GM23338 (cell line): ENCODE measurements around the gene NEUROG3. TPM values are rescaled to one million over a fixed set of nuclear protein-coding genes. Genes with fewer than 3 reads are reported as not detected.
A peak's percentile ranks its signal among the peaks of the same experiment; 100 is the strongest.

Experiments
- ATAC-seq: fragments of 200-7000 bp; cut with Tn5 transposase; 3 replicates; pipeline ENCODE4 v1.9.1; 2020
- DNase-seq: peaks from one replicate; pipeline ENCODE4 v3.0.0-alpha.2; 2015; ENCODE audit warnings: low spot score
- H2AFZ ChIP-seq: fragments of 200-600 bp; sonication (generic); 2 replicates; pipeline ENCODE4 v1.8.0; 2016; ENCODE audit warnings: antibody characterized with exemption, mild to moderate bottlenecking, moderate library complexity
- H3F3A ChIP-seq: fragments of 200-600 bp; sonication (generic); replicated peaks from 2 replicates; pipeline ENCODE4 v1.8.0; 2017; ENCODE audit warnings: antibody characterized with exemption, mixed run types, low read depth
- H3K27ac ChIP-seq: fragments of 200-600 bp; sonication (generic); 2 replicates; pipeline ENCODE4 v1.6.1; 2016; ENCODE audit warnings: low read depth
- H3K27me3 ChIP-seq: fragments of 200-600 bp; sonication (generic); 2 replicates; pipeline ENCODE4 v1.8.0; 2016; ENCODE audit warnings: mild to moderate bottlenecking, mixed run types, moderate library complexity; ENCODE audit not compliant: insufficient read depth
- H3K36me3 ChIP-seq: fragments of 200-600 bp; sonication (generic); 2 replicates; pipeline ENCODE4 v1.8.0; 2016; ENCODE audit warnings: mild to moderate bottlenecking; ENCODE audit not compliant: insufficient read depth
- H3K4me1 ChIP-seq: fragments of 200-600 bp; sonication (generic); 2 replicates; pipeline ENCODE4 v1.8.0; 2016; ENCODE audit warnings: mild to moderate bottlenecking, moderate library complexity; ENCODE audit not compliant: insufficient read depth
- H3K4me2 ChIP-seq: fragments of 200-600 bp; sonication (generic); 2 replicates; pipeline ENCODE4 v1.7.1; 2017; ENCODE audit warnings: mixed run types
- H3K4me3 ChIP-seq: fragments of 200-600 bp; sonication (generic); 2 replicates; pipeline ENCODE4 v1.6.1; 2016; ENCODE audit warnings: mixed run types
- H3K79me2 ChIP-seq: fragments of 200-600 bp; sonication (generic); replicated peaks from 2 replicates; pipeline ENCODE4 v1.8.0; 2017; ENCODE audit warnings: mild to moderate bottlenecking; ENCODE audit not compliant: insufficient read depth
- H3K9me2 ChIP-seq: fragments of 200-600 bp; sonication (generic); 2 replicates; pipeline ENCODE4 v1.8.0; 2017; ENCODE audit not compliant: insufficient read depth
- H4K20me1 ChIP-seq: fragments of 200-600 bp; sonication (generic); replicated peaks from 2 replicates; pipeline ENCODE4 v1.8.0; 2017; ENCODE audit warnings: mild to moderate bottlenecking; ENCODE audit not compliant: insufficient read depth
- H3K27ac Mint-ChIP-seq: 2 replicates; pipeline ENCODE4 v1.8.0; 2020; ENCODE audit warnings: inconsistent platforms, mild to moderate bottlenecking, moderate library complexity, mixed read lengths
- H3K27me3 Mint-ChIP-seq: 3 replicates; pipeline ENCODE4 v1.8.0; 2022; ENCODE audit warnings: low read depth, mild to moderate bottlenecking, moderate library complexity, mixed read lengths, inconsistent platforms; ENCODE audit not compliant: insufficient read depth, poor library complexity
- H3K36me3 Mint-ChIP-seq: 3 replicates; pipeline ENCODE4 v1.8.0; 2021; ENCODE audit warnings: low read depth, mild to moderate bottlenecking, inconsistent platforms, moderate library complexity, mixed read lengths
- H3K4me1 Mint-ChIP-seq: 3 replicates; pipeline ENCODE4 v1.8.0; 2020; ENCODE audit warnings: mild to moderate bottlenecking, inconsistent platforms, mixed read lengths
- H3K4me3 Mint-ChIP-seq: 3 replicates; pipeline ENCODE4 v1.8.0; 2021; ENCODE audit warnings: moderate library complexity, mild to moderate bottlenecking, inconsistent platforms, mixed read lengths
- H3K9me3 Mint-ChIP-seq: 3 replicates; pipeline ENCODE4 v1.8.0; 2020; ENCODE audit warnings: moderate library complexity, mild to moderate bottlenecking, inconsistent platforms, mixed read lengths
- CREB1 ChIP-seq: fragments of 250-450 bp; sonication (Bioruptor Pico); IDR thresholded peaks from 2 replicates; pipeline ENCODE4 v1.5.0; 2020; ENCODE audit warnings: low read depth, mild to moderate bottlenecking, moderate library complexity
- EZH2 ChIP-seq: fragments of 200-600 bp; sonication (generic); IDR thresholded peaks from one replicate; pipeline ENCODE4 v1.8.0; 2017; ENCODE audit warnings: antibody characterized with exemption, mild to moderate bottlenecking, low read depth; ENCODE audit not compliant: unreplicated experiment
- EZH2phosphoT487 ChIP-seq: fragments of 200-600 bp; sonication (generic); IDR thresholded peaks from one replicate; pipeline ENCODE4 v1.8.1; 2018; ENCODE audit warnings: antibody characterized with exemption; ENCODE audit not compliant: unreplicated experiment
- NANOG ChIP-seq: IDR thresholded peaks from 2 replicates; pipeline ENCODE4 v1.6.1; 2016; ENCODE audit warnings: antibody characterized with exemption, borderline replicate concordance
- POLR2AphosphoS5 ChIP-seq: IDR thresholded peaks from 2 replicates; pipeline ENCODE4 v1.6.1; 2016; ENCODE audit warnings: antibody characterized with exemption, low read depth
- STAT1 ChIP-seq: IDR thresholded peaks from one replicate; pipeline ENCODE4 v1.6.1; 2016; ENCODE audit warnings: antibody characterized with exemption; ENCODE audit not compliant: unreplicated experiment
- ZNF114 ChIP-seq: fragments of 250-450 bp; sonication (Bioruptor Pico); IDR thresholded peaks from 2 replicates; pipeline ENCODE4 v1.5.0; 2020; ENCODE audit warnings: mild to moderate bottlenecking, moderate library complexity
- ZNF331 ChIP-seq: fragments of 250-450 bp; sonication (Bioruptor Pico); IDR thresholded peaks from 2 replicates; pipeline ENCODE4 v1.5.0; 2020; ENCODE audit warnings: low read depth, mild to moderate bottlenecking, moderate library complexity
- polyA plus RNA-seq: library from polyadenylated mRNA; unstranded; fragments of >200 nt; fragmentation: Nextera tagmentation; extraction: Ambion mirVana; gene quantifications from 2 replicates; pipeline ENCODE4 v1.2.1, GENCODE V29; 2016
- total RNA-seq: library from RNA; depleted of rRNA; stranded (reverse); fragments of >200 nt; shearing (Covaris generic); gene quantifications from 2 replicates; pipeline ENCODE4 v1.2.3, GENCODE V29; 2014
- TF ChIP-seq, protein P1 (sequence below), 2 experiments: fragments of 200-600 bp in 1 of 2; sonication (generic) in 1 of 2; conservative IDR thresholded peaks; 2 replicates each; pipeline versions ENCODE4 v1.5.1 to v1.6.1; 2016 to 2017; ENCODE audit warnings: antibody characterized with exemption in 2 of 2, low read depth in 2 of 2, mild to moderate bottlenecking in 2 of 2, moderate library complexity in 1 of 2
- TF ChIP-seq, protein P2 (sequence below): fragments of 250-450 bp; sonication (Bioruptor Pico); IDR thresholded peaks from 2 replicates; pipeline ENCODE4 v1.5.0; 2020; ENCODE audit warnings: mild to moderate bottlenecking, moderate library complexity
- TF ChIP-seq, protein P3 (sequence below): IDR thresholded peaks from one replicate; pipeline ENCODE4 v1.6.1; 2018; ENCODE audit warnings: antibody characterized with exemption; ENCODE audit not compliant: unreplicated experiment
- TF ChIP-seq, protein P4 (sequence below): IDR thresholded peaks from 2 replicates; pipeline ENCODE4 v1.6.1; 2016; ENCODE audit warnings: antibody characterized with exemption

Gene NEUROG3
- total and polyA plus RNA-seq, 2 experiments from 2014 or later = not detected

DNA sequence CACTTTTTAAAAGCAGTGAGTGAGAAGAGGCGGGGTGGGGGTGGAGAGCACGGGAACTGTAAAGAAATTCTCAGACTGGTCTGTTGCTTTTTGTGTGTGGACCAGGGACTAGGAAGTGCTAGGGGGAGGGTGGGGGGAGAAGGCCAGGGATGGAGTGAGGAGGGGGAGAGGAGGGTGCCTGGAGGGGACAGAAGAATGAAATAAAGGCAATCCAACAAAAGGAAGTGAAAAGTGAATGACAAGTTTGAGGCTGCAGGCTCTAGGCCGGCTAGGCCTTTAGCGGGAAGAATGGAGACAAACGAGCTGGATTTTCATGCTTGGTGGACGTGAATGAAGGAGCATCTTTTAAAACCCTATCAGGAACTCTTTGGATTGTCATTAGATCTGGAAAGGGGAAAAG lies 13.7 kb downstream of the NEUROG3 start:
- Histone ChIP-seq H3F3A (no peaks in the 10 kb centered on the region), H2AFZ (peak overlapping the region; percentile 85), H3K4me1 (peaks cover 11% of the 10 kb centered on the region; the same call in 1 of the 2 replicates), H3K4me3 (no peak overlapping the region), H3K27ac (no peak overlapping the region), H3K27me3 (peaks cover 11% of the 10 kb centered on the region), H4K20me1 (no peaks in the 10 kb centered on the region; the same call in 1 of the 2 replicates), H3K36me3 (no peaks in the 10 kb centered on the region), H3K79me2 (no peaks in the 10 kb centered on the region), H3K4me2 (no peak overlapping the region), H3K9me2 (no peaks in the 10 kb centered on the region)
- Mint-ChIP-seq H3K4me1 (peaks cover 22% of the 10 kb centered on the region), H3K27me3 (peaks cover 10% of the 10 kb centered on the region), H3K4me3 (no peak overlapping the region), H3K27ac (no peak overlapping the region), H3K9me3 (no peaks in the 10 kb centered on the region), H3K36me3 (no peaks in the 10 kb centered on the region)
- DNase-seq (no peak), ATAC-seq (no peak)
- TF ChIP-seq EZH2phosphoT487 (no peak), EZH2 (no peak), STAT1 (no peak), CREB1 (CRISPR knock-in tag) (no peak), NANOG (no peak), POLR2AphosphoS5 (no peak), ZNF114 (no peak), ZNF331 (no peak)
- TF ChIP-seq, protein P1, sequence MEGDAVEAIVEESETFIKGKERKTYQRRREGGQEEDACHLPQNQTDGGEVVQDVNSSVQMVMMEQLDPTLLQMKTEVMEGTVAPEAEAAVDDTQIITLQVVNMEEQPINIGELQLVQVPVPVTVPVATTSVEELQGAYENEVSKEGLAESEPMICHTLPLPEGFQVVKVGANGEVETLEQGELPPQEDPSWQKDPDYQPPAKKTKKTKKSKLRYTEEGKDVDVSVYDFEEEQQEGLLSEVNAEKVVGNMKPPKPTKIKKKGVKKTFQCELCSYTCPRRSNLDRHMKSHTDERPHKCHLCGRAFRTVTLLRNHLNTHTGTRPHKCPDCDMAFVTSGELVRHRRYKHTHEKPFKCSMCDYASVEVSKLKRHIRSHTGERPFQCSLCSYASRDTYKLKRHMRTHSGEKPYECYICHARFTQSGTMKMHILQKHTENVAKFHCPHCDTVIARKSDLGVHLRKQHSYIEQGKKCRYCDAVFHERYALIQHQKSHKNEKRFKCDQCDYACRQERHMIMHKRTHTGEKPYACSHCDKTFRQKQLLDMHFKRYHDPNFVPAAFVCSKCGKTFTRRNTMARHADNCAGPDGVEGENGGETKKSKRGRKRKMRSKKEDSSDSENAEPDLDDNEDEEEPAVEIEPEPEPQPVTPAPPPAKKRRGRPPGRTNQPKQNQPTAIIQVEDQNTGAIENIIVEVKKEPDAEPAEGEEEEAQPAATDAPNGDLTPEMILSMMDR (conservative IDR thresholded peaks at IDR 0.05; ENCODE audit: low read depth in 2 of 2) = no peak
- TF ChIP-seq, protein P2, sequence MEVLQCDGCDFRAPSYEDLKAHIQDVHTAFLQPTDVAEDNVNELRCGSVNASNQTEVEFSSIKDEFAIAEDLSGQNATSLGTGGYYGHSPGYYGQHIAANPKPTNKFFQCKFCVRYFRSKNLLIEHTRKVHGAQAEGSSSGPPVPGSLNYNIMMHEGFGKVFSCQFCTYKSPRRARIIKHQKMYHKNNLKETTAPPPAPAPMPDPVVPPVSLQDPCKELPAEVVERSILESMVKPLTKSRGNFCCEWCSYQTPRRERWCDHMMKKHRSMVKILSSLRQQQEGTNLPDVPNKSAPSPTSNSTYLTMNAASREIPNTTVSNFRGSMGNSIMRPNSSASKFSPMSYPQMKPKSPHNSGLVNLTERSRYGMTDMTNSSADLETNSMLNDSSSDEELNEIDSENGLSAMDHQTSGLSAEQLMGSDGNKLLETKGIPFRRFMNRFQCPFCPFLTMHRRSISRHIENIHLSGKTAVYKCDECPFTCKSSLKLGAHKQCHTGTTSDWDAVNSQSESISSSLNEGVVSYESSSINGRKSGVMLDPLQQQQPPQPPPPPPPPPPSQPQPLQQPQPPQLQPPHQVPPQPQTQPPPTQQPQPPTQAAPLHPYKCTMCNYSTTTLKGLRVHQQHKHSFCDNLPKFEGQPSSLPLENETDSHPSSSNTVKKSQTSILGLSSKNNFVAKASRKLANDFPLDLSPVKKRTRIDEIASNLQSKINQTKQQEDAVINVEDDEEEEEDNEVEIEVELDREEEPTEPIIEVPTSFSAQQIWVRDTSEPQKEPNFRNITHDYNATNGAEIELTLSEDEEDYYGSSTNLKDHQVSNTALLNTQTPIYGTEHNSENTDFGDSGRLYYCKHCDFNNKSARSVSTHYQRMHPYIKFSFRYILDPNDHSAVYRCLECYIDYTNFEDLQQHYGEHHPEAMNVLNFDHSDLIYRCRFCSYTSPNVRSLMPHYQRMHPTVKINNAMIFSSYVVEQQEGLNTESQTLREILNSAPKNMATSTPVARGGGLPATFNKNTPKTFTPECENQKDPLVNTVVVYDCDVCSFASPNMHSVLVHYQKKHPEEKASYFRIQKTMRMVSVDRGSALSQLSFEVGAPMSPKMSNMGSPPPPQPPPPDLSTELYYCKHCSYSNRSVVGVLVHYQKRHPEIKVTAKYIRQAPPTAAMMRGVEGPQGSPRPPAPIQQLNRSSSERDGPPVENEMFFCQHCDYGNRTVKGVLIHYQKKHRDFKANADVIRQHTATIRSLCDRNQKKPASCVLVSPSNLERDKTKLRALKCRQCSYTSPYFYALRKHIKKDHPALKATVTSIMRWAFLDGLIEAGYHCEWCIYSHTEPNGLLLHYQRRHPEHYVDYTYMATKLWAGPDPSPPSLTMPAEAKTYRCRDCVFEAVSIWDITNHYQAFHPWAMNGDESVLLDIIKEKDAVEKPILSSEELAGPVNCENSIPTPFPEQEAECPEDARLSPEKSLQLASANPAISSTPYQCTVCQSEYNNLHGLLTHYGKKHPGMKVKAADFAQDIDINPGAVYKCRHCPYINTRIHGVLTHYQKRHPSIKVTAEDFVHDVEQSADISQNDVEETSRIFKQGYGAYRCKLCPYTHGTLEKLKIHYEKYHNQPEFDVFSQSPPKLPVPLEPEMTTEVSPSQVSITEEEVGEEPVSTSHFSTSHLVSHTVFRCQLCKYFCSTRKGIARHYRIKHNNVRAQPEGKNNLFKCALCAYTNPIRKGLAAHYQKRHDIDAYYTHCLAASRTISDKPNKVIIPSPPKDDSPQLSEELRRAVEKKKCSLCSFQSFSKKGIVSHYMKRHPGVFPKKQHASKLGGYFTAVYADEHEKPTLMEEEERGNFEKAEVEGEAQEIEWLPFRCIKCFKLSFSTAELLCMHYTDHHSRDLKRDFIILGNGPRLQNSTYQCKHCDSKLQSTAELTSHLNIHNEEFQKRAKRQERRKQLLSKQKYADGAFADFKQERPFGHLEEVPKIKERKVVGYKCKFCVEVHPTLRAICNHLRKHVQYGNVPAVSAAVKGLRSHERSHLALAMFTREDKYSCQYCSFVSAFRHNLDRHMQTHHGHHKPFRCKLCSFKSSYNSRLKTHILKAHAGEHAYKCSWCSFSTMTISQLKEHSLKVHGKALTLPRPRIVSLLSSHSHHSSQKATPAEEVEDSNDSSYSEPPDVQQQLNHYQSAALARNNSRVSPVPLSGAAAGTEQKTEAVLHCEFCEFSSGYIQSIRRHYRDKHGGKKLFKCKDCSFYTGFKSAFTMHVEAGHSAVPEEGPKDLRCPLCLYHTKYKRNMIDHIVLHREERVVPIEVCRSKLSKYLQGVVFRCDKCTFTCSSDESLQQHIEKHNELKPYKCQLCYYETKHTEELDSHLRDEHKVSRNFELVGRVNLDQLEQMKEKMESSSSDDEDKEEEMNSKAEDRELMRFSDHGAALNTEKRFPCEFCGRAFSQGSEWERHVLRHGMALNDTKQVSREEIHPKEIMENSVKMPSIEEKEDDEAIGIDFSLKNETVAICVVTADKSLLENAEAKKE = no peak
- TF ChIP-seq, protein P3, sequence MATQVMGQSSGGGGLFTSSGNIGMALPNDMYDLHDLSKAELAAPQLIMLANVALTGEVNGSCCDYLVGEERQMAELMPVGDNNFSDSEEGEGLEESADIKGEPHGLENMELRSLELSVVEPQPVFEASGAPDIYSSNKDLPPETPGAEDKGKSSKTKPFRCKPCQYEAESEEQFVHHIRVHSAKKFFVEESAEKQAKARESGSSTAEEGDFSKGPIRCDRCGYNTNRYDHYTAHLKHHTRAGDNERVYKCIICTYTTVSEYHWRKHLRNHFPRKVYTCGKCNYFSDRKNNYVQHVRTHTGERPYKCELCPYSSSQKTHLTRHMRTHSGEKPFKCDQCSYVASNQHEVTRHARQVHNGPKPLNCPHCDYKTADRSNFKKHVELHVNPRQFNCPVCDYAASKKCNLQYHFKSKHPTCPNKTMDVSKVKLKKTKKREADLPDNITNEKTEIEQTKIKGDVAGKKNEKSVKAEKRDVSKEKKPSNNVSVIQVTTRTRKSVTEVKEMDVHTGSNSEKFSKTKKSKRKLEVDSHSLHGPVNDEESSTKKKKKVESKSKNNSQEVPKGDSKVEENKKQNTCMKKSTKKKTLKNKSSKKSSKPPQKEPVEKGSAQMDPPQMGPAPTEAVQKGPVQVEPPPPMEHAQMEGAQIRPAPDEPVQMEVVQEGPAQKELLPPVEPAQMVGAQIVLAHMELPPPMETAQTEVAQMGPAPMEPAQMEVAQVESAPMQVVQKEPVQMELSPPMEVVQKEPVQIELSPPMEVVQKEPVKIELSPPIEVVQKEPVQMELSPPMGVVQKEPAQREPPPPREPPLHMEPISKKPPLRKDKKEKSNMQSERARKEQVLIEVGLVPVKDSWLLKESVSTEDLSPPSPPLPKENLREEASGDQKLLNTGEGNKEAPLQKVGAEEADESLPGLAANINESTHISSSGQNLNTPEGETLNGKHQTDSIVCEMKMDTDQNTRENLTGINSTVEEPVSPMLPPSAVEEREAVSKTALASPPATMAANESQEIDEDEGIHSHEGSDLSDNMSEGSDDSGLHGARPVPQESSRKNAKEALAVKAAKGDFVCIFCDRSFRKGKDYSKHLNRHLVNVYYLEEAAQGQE = no peak
- TF ChIP-seq, protein P4, sequence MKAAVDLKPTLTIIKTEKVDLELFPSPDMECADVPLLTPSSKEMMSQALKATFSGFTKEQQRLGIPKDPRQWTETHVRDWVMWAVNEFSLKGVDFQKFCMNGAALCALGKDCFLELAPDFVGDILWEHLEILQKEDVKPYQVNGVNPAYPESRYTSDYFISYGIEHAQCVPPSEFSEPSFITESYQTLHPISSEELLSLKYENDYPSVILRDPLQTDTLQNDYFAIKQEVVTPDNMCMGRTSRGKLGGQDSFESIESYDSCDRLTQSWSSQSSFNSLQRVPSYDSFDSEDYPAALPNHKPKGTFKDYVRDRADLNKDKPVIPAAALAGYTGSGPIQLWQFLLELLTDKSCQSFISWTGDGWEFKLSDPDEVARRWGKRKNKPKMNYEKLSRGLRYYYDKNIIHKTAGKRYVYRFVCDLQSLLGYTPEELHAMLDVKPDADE = no peak
